NCI-H2227 (cell line): Measurements from ENCODE around the gene FRMPD3.
"Not testable (repeated sequence)": the region's sequence is repeated elsewhere in the genome, so short reads cannot be mapped to it uniquely, and the experiment has no call there.

Source experiments
- DNase-seq: peaks from one replicate; lab custom pipeline; 2025; ENCODE audit not compliant: unreplicated experiment; lab: John Stamatoyannopoulos, UW

The FRMPD3 gene

GRCh38 chrX:107448998-107449835 is at the start of gene FRMPD3:
FRMPD3 (plus strand) TSS chrX:107449652; CDS start chrX:107526589, 76,937 bp downstream.
- peak; percentile 43 for DNase-seq

- DNase-seq, result no peak
Measured at GRCh38 chrX:107420571-107420970, 28.9 kb upstream of the FRMPD3 start.

GRCh38 chrX:107421337-107421861 is 28.1 kb upstream of the FRMPD3 start:
- DNase-seq, result no peak

- peak; percentile 11 for DNase-seq
Measured at GRCh38 chrX:107429090-107429489, 20.4 kb upstream of the FRMPD3 start.

GRCh38 chrX:107440187-107440586 is 9.3 kb upstream of the FRMPD3 start:
- DNase-seq, result no peak

- no peak for DNase-seq
Measured at GRCh38 chrX:107440692-107441091, 8.8 kb upstream of the FRMPD3 start.

GRCh38 chrX:107442914-107443527 is 6.4 kb upstream of the FRMPD3 start:
- DNase-seq, result no peak

GRCh38 chrX:107445146-107445545 is 4.3 kb upstream of the FRMPD3 start:
- no peak for DNase-seq

GRCh38 chrX:107445631-107446030 is 3.8 kb upstream of the FRMPD3 start:
- no peak for DNase-seq

GRCh38 chrX:107447642-107448041 is 1.8 kb upstream of the FRMPD3 start:
- no peak for DNase-seq

GRCh38 chrX:107448625-107448997 is 841 bp upstream of the FRMPD3 start:
- no peak for DNase-seq

GRCh38 chrX:107450823-107451509 is 1.5 kb downstream of the FRMPD3 start:
- DNase-seq, result peak; percentile 78

- DNase-seq, result peak; percentile 69
Measured at GRCh38 chrX:107451731-107452130, 2.3 kb downstream of the FRMPD3 start.

GRCh38 chrX:107452581-107452980 is 3.1 kb downstream of the FRMPD3 start:
- DNase-seq, result no peak

- DNase-seq, result no peak
Measured at GRCh38 chrX:107454302-107454701, 4.8 kb downstream of the FRMPD3 start.

- no peak for DNase-seq
Measured at GRCh38 chrX:107457289-107457688, 7.8 kb downstream of the FRMPD3 start.

- DNase-seq, result no peak
Measured at GRCh38 chrX:107465932-107466620, 16.6 kb downstream of the FRMPD3 start.

GRCh38 chrX:107467271-107467670 is 17.8 kb downstream of the FRMPD3 start:
- DNase-seq, result no peak

- no peak for DNase-seq
Measured at GRCh38 chrX:107470198-107470597, 20.7 kb downstream of the FRMPD3 start.

GRCh38 chrX:107470971-107471370 is 21.5 kb downstream of the FRMPD3 start:
- no peak for DNase-seq

GRCh38 chrX:107471420-107471819 is 22.0 kb downstream of the FRMPD3 start:
- not testable (repeated sequence) for DNase-seq
